GM19452 (cell line): ENCODE measurements around the gene KRTCAP3.
"Not testable (repeated sequence)": the region's sequence is repeated elsewhere in the genome, so short reads cannot be mapped to it uniquely, and the experiment has no call there.

Experiments used
- ATAC-seq: cut with Tn5 transposase; IDR thresholded peaks from one replicate; pipeline ENCODE4 v1.9.1; 2021; ENCODE audit not compliant: unreplicated experiment

The KRTCAP3 gene

GRCh38 chr2:27441958-27442919 is at the start of gene KRTCAP3:
KRTCAP3 (plus strand) TSS chr2:27442381; CDS start chr2:27442413, 32 bp downstream.
- no peak for ATAC-seq

GRCh38 chr2:27393225-27393624 is 49.0 kb upstream of the KRTCAP3 start:
- no peak for ATAC-seq

GRCh38 chr2:27398962-27399361 is 43.2 kb upstream of the KRTCAP3 start:
- ATAC-seq = no peak

- no peak for ATAC-seq
These were observed 41.6 kb upstream of the KRTCAP3 start for GRCh38 chr2:27400348-27401135.

- no peak for ATAC-seq
These were observed 34.2 kb upstream of the KRTCAP3 start for GRCh38 chr2:27407798-27408491.

GRCh38 chr2:27408601-27409320 is 33.4 kb upstream of the KRTCAP3 start:
- ATAC-seq = peak; percentile 23

- ATAC-seq = peak; percentile 96
These were observed 32.7 kb upstream of the KRTCAP3 start, which contains the start of gene PPM1G for GRCh38 chr2:27409321-27410073. PPM1G (minus strand) TSS chr2:27409591; CDS start chr2:27409422, 169 bp downstream.

GRCh38 chr2:27412419-27413152 is 29.6 kb upstream of the KRTCAP3 start:
- ATAC-seq = no peak

GRCh38 chr2:27416151-27416550 is 26.0 kb upstream of the KRTCAP3 start:
- no peak for ATAC-seq

GRCh38 chr2:27420996-27421395 is 21.2 kb upstream of the KRTCAP3 start:
- no peak for ATAC-seq

GRCh38 chr2:27421660-27422250 is 20.4 kb upstream of the KRTCAP3 start:
- no peak for ATAC-seq

GRCh38 chr2:27422958-27423357 is 19.2 kb upstream of the KRTCAP3 start:
- ATAC-seq = no peak

- not testable (repeated sequence) for ATAC-seq
These were observed 17.1 kb upstream of the KRTCAP3 start for GRCh38 chr2:27425039-27425438.

GRCh38 chr2:27427863-27428212 is 14.3 kb upstream of the KRTCAP3 start:
- ATAC-seq = no peak

GRCh38 chr2:27428213-27428977 is 13.8 kb upstream of the KRTCAP3 start, which contains the start of gene NRBP1:
NRBP1 (plus strand) TSS chr2:27428631; CDS start chr2:27433274, 4,643 bp downstream.
- peak; percentile 88 for ATAC-seq

- ATAC-seq = peak; percentile 74
These were observed 13.1 kb upstream of the KRTCAP3 start for GRCh38 chr2:27428978-27429541.

GRCh38 chr2:27431395-27431794 is 10.8 kb upstream of the KRTCAP3 start:
- ATAC-seq = no peak
